WERI-Rb-1 (cell line): Measurements from ENCODE around the gene GRIP1.

ENCODE experiments used
- DNase-seq: peaks from one replicate; pipeline ENCODE4 v3.0.0-alpha.2; 2020
- H3K27ac ChIP-seq: fragments of 250-450 bp; sonication (Bioruptor Pico); 2 replicates; pipeline ENCODE4 v1.5.1; 2020; ENCODE audit warnings: mild to moderate bottlenecking, moderate library complexity
- H3K27me3 ChIP-seq: fragments of 250-450 bp; sonication (Bioruptor Pico); 2 replicates; pipeline ENCODE4 v1.5.1; 2021; ENCODE audit warnings: mild to moderate bottlenecking, low read depth, moderate library complexity; ENCODE audit not compliant: insufficient read depth, severe bottlenecking
- H3K36me3 ChIP-seq: fragments of 250-450 bp; sonication (Bioruptor Pico); 2 replicates; pipeline ENCODE4 v1.5.1; 2020; ENCODE audit warnings: mild to moderate bottlenecking, moderate library complexity
- H3K4me3 ChIP-seq: 2 replicates; pipeline ENCODE4 v1.5.1; 2011; ENCODE audit warnings: low read depth, mild to moderate bottlenecking, control low read depth, low read length
- H3K9me3 ChIP-seq: fragments of 250-450 bp; sonication (Bioruptor Pico); 2 replicates; pipeline ENCODE4 v1.5.1; 2021; ENCODE audit warnings: mild to moderate bottlenecking, moderate library complexity; ENCODE audit not compliant: severe bottlenecking
- TF ChIP-seq, protein P1 (sequence below): IDR thresholded peaks from 2 replicates; pipeline ENCODE4 v1.5.1; 2011; ENCODE audit warnings: low read depth, mild to moderate bottlenecking, control low read depth, inconsistent platforms, low read length

GRIP1 gene

DNA sequence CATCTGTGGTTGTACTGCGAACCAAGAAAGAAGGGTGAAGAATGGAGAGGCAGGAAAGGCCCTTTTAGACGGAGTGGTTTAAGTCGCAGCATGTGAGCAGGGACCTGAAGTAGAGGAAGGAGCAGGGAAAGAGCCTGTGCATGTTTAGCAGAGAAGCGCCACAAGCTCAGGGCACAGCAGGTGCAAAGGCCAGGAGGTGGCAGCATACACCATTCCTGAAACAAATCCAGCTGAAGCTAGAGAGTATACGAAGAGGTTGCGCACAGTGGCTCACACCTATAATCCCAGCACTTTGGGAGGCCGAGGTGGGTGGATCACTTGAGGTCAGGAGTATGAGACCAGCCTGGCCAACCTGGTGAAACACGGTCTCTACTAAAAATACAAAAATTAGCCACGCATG, 326.7 kb downstream of the GRIP1 start:
- Histone ChIP-seq H3K9me3 (no peaks in the 10 kb centered on the region), H3K4me3 (no peak overlapping the region), H3K27me3 (no peaks in the 10 kb centered on the region), H3K27ac (no peak overlapping the region), H3K36me3 (peaks cover 20% of the 10 kb centered on the region)
- DNase-seq: peak; percentile 53
- TF ChIP-seq, protein P1, sequence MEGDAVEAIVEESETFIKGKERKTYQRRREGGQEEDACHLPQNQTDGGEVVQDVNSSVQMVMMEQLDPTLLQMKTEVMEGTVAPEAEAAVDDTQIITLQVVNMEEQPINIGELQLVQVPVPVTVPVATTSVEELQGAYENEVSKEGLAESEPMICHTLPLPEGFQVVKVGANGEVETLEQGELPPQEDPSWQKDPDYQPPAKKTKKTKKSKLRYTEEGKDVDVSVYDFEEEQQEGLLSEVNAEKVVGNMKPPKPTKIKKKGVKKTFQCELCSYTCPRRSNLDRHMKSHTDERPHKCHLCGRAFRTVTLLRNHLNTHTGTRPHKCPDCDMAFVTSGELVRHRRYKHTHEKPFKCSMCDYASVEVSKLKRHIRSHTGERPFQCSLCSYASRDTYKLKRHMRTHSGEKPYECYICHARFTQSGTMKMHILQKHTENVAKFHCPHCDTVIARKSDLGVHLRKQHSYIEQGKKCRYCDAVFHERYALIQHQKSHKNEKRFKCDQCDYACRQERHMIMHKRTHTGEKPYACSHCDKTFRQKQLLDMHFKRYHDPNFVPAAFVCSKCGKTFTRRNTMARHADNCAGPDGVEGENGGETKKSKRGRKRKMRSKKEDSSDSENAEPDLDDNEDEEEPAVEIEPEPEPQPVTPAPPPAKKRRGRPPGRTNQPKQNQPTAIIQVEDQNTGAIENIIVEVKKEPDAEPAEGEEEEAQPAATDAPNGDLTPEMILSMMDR: peak; percentile 77

DNA sequence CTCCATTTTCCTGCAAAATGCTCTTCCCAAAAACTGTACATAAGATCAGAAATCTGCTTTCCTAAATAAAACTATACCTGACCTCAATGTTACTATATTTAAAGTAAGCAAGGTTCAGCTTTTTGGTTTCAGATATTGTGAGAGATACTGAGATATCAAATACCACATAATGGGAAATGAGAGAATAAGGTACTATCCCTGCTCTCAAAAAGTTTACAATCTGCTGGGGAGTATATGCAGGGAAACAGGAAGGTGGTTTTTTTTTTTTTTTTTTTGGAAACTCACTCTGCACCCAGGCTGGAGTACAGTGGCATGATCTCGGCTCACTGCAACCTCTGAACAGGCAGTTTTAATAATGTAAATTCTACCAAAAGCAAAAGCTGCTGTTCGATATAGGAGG, 327.6 kb downstream of the GRIP1 start:
- TF ChIP-seq, protein P1: no peak
- DNase-seq: no peak
- peaks cover 20% of the 10 kb centered on the region for H3K36me3 ChIP-seq
- no peaks in the 10 kb centered on the region for H3K9me3 ChIP-seq
- H3K27ac ChIP-seq: no peak overlapping the region
- H3K4me3 ChIP-seq: no peak overlapping the region
- H3K27me3 ChIP-seq: no peaks in the 10 kb centered on the region

DNA sequence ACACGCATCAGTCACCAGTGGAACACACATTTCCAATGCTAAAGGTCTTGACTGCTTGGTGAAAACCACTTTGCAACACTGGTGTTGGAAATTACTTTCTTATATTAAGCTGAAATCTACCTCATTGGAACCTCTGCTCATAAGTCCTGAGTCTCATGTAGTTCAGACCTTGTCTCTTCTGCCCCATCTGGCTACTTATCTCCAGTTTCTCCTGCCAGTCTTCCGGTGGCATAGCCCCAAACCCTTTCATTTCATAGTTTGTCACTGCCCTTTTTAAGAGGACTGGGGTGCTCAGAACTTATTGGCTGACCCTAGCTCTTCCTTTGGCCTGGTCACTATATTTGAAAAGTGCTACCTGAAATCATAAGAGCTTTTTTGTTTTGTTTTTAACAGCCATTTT, 332.9 kb downstream of the GRIP1 start:
- Histone ChIP-seq H3K36me3 (peaks cover 14% of the 10 kb centered on the region), H3K27me3 (no peaks in the 10 kb centered on the region), H3K4me3 (no peak overlapping the region), H3K27ac (no peak overlapping the region), H3K9me3 (no peaks in the 10 kb centered on the region)
- TF ChIP-seq, protein P1: no peak
- DNase-seq: no peak

DNA sequence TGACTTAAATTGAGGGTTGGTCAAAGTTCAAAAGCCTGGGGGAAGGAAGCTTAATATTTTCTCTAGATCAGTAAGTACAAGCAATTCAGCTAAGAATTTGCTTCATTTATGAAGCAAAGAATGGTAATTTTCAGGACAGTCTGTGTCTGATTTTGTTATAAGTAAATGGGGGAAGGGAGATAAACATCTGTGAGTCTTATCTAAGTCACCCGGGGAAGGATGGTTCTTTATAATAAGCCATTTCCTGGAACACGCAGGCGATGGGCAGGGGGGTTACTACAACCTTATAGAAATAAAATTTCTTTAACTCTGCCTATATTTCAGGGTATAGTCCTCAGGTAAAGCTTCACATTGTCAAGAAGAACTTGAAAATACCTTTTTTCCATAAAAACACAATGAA, 333.7 kb downstream of the GRIP1 start:
- Histone ChIP-seq H3K27me3 (no peaks in the 10 kb centered on the region), H3K27ac (no peak overlapping the region), H3K4me3 (no peak overlapping the region), H3K36me3 (peaks cover 14% of the 10 kb centered on the region), H3K9me3 (no peaks in the 10 kb centered on the region)
- no peak for DNase-seq
- TF ChIP-seq, protein P1: no peak

DNA sequence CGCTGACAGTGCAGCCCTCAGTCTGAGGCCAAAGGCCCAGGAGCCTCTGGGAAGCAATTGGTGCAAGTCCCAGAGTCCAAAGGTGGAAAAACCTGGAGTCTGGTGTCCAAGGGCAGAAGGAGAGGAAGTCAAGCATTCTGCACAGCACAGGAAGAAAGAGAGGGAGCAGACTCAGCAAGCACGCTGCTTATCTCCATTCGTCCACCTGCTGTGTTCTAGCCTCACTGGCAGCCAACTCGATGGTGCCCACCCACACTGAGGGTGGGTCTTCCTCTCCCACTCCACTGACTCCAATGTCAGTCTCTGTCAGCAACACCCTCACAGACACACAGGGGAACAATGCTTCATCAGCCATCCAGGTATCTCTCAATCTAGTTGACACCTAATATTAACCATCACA, 337.8 kb downstream of the GRIP1 start:
- TF ChIP-seq, protein P1: no peak
- DNase-seq: no peak
- no peaks in the 10 kb centered on the region for H3K27me3 ChIP-seq
- peaks cover 4% of the 10 kb centered on the region for H3K36me3 ChIP-seq
- H3K4me3 ChIP-seq: no peak overlapping the region
- H3K27ac ChIP-seq: no peak overlapping the region
- H3K9me3 ChIP-seq: no peaks in the 10 kb centered on the region

DNA sequence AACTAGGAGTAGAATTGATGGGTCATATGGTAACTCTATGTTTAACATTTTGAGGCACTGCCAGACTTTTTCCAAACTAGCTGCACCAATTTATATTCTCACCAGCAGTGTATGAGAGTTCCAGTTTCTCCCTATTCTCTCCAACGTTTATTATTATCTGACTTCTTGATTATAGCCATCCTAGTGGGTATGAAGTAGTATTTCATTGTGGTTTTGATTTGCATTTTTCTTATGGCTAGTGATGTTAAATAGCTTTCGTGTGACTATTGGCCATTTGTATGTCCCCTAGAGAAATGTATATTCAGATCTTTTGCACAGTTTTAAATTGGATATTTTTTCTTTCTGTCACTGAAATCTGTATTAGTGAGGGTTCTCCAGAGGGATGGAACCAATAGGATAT, 338.7 kb downstream of the GRIP1 start:
- Histone ChIP-seq H3K4me3 (no peak overlapping the region), H3K27ac (no peak overlapping the region), H3K27me3 (no peaks in the 10 kb centered on the region), H3K36me3 (no peaks in the 10 kb centered on the region; the same call in none of the 2 replicates), H3K9me3 (no peaks in the 10 kb centered on the region)
- TF ChIP-seq, protein P1: no peak
- DNase-seq: no peak
